ENCODE data around the gene GRK5. TPM values are rescaled to one million over a fixed set of nuclear protein-coding genes. Genes with fewer than 3 reads are reported as not detected.

The GRK5 gene
- total RNA-seq, 1 experiment from 2014 or later: 4.5 TPM

- Histone ChIP-seq H3F3A (ENCODE audit: low read length, unreplicated experiment) (no peaks in the 10 kb centered on the region), H3K4me2 (ENCODE audit: low read length) (no peak overlapping the region), H3K4me3 (ENCODE audit: low read length) (no peak overlapping the region), H3K9me2 (replicated peaks; ENCODE audit: low read length) (no peaks in the 10 kb centered on the region), H3K27me3 (ENCODE audit: low read length) (no peaks in the 10 kb centered on the region), H4K20me1 (ENCODE audit: low read length) (no peaks in the 10 kb centered on the region), H3K36me3 (ENCODE audit: low read depth, low read length) (no peaks in the 10 kb centered on the region; the same call in 1 of the 2 replicates), H3K27ac (ENCODE audit: low read length) (no peak overlapping the region), H2AFZ (ENCODE audit: low read length) (no peak overlapping the region), H3K4me1 (ENCODE audit: insufficient read depth, low read length) (no peaks in the 10 kb centered on the region), H3K9ac (ENCODE audit: low read length) (no peak overlapping the region), H3K9me3 (ENCODE audit: low read length) (no peaks in the 10 kb centered on the region), H3K79me2 (ENCODE audit: low read length) (no peaks in the 10 kb centered on the region)
- DNase-seq (no peak), ATAC-seq (no peak)
- ChIA-PET POLR2A (ENCODE audit: unreplicated experiment) (no interaction called here), CTCF (no interaction called here)
- TF ChIP-seq, protein P1, sequence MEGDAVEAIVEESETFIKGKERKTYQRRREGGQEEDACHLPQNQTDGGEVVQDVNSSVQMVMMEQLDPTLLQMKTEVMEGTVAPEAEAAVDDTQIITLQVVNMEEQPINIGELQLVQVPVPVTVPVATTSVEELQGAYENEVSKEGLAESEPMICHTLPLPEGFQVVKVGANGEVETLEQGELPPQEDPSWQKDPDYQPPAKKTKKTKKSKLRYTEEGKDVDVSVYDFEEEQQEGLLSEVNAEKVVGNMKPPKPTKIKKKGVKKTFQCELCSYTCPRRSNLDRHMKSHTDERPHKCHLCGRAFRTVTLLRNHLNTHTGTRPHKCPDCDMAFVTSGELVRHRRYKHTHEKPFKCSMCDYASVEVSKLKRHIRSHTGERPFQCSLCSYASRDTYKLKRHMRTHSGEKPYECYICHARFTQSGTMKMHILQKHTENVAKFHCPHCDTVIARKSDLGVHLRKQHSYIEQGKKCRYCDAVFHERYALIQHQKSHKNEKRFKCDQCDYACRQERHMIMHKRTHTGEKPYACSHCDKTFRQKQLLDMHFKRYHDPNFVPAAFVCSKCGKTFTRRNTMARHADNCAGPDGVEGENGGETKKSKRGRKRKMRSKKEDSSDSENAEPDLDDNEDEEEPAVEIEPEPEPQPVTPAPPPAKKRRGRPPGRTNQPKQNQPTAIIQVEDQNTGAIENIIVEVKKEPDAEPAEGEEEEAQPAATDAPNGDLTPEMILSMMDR (conservative IDR thresholded peaks at IDR 0.05; ENCODE audit: low read depth, low read length): no peak
- TF ChIP-seq EZH2 (IDR thresholded peaks at IDR 0.05; ENCODE audit: low read length, unreplicated experiment) (no peak), EZH2phosphoT487 (IDR thresholded peaks at IDR 0.05; ENCODE audit: borderline replicate concordance, low read length) (no peak)
- BruUV-seq (replicated peaks): no TSS peak
- intact Hi-C loops (cut with micrococcal nuclease): loop anchor here (10.0 kb wide), 1 partner anchor 109 kb away; no protein-coding TSS in a partner anchor
Measured at GRCh38 chr10:119414081-119414611, 206.8 kb downstream of the GRK5 start.

DNA sequence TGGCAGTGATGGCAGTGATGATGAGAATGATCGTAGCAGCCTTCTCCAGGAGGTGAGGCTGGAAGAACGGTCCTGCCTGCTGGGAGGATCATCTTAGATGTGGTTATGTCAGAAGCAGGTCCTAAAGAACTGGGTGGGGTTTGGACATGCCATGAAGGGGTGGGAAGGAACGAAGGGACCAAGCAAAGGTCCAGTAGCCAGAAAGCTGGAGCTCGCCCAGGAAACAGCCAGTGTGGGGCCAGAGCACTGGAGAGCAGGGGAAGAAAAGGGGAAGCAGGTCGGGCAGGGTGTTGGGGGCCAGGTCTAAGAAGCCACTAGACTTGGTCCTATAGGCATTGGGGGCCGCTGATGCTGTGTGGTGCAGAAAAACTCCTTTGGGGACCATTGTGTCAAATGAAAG, 207.8 kb downstream of the GRK5 start:
- no peaks in the 10 kb centered on the region for H3K9me3 ChIP-seq (ENCODE audit: low read length)
- CTCF ChIA-PET: no interaction called here
- H3K27ac ChIP-seq (ENCODE audit: low read length): no peak overlapping the region
- no peaks in the 10 kb centered on the region for H3K27me3 ChIP-seq (ENCODE audit: low read length)
- ATAC-seq (no peak), DNase-seq (no peak)
- no peak overlapping the region for H3K4me3 ChIP-seq (ENCODE audit: low read length)
- no peak overlapping the region for H3K9ac ChIP-seq (ENCODE audit: low read length)
- H3K4me1 ChIP-seq (ENCODE audit: insufficient read depth, low read length): no peaks in the 10 kb centered on the region
- intact Hi-C loops (cut with micrococcal nuclease): loop anchor here (10.0 kb wide), 1 partner anchor 110 kb away; no protein-coding TSS in a partner anchor
- H3K9me2 ChIP-seq (replicated peaks; ENCODE audit: low read length): no peaks in the 10 kb centered on the region
- no peaks in the 10 kb centered on the region for H3F3A ChIP-seq (ENCODE audit: low read length, unreplicated experiment)
- H3K4me2 ChIP-seq (ENCODE audit: low read length): no peak overlapping the region
- BruUV-seq (replicated peaks): no TSS peak
- H2AFZ ChIP-seq (ENCODE audit: low read length): no peak overlapping the region
- H3K79me2 ChIP-seq (ENCODE audit: low read length): no peaks in the 10 kb centered on the region
- TF ChIP-seq EZH2 (IDR thresholded peaks at IDR 0.05; ENCODE audit: low read length, unreplicated experiment) (no peak), EZH2phosphoT487 (IDR thresholded peaks at IDR 0.05; ENCODE audit: borderline replicate concordance, low read length) (no peak)
- TF ChIP-seq, protein P1 (conservative IDR thresholded peaks at IDR 0.05; ENCODE audit: low read depth, low read length): no peak
- H4K20me1 ChIP-seq (ENCODE audit: low read length): no peaks in the 10 kb centered on the region
- no peaks in the 10 kb centered on the region; the same call in 1 of the 2 replicates for H3K36me3 ChIP-seq (ENCODE audit: low read depth, low read length)
- POLR2A ChIA-PET (ENCODE audit: unreplicated experiment): no interaction called here
